ENCODE results near the gene GPR50. TPM values are rescaled to one million over a fixed set of nuclear protein-coding genes. Genes with fewer than 3 reads are reported as not detected.

The GPR50 gene
- not detected in 2 replicates for total RNA-seq
- polyA plus RNA-seq (2012), result not detected

DNA sequence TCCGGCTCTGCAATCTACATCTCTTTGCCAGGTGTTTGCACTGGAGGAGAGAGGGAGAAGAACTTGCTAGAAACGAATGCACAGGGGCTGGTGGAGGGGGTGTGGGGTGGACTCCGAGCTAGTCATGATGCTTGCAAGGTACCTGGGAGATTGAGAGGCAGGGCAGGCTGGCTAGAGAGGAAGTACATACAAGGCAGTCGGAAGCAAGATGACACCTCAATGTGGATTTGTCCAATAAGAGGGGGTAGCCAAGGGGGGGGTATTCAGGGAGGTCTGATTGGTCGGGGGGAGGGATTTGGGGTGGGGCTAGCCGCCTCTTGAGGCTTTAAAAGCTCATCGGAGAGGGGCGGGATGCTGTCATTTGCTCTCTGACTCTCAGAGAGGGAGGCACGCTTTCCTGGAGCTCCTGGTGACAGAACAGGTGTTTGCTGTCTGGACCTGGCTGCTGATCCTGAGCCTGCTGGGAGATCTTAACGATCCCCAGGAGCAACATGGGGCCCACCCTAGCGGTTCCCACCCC, at the start of gene GPR50:
TSS of gene GPR50 (plus strand) at position 354 of the 520 bp plus-strand sequence. CDS start at position 492, 138 bp downstream.
- no peak for DNase-seq (ENCODE audit: low read depth)

DNA sequence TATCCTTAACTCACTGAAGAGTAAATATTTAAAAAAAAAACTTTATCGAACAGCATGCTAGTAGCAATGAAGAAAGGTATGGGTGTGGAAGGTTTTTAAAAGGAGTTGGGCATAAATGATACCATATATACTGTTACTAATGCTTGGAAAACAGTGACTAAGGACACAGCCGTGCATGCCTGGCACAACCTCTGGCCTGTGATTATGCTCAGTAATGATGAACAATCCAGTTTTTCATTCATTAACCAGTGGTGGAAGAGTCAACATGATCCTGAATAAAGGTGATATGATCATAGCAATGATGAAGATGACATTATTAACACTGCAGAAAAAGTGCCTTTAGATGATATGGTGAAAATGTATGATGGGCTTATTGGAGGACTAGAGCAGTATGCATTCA, 43.9 kb upstream of the GPR50 start:
- DNase-seq (ENCODE audit: low read depth), result no peak

GRCh38 chrX:151151665-151152267, 24.6 kb upstream of the GPR50 start:
- peak; percentile 36 for DNase-seq (ENCODE audit: low read depth)

DNA sequence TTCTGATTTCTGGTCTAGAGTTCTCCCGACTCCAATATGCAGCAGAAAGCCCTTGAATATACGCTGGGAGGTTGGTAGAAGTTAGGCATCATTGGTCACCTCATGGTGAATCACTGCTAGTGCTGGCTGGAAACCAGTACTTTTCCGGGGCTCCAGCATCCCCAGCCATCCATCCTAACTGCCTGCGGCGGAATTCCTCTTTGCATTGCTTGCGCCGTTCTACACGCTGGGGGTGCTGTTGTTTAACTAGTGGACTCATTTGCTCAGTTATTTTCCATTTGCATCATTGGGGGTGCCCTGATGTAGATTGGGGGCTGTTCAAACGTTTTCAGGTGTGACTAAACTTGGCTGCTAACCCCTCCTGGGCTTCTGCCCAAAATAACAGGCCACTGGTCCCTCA, 23.3 kb upstream of the GPR50 start:
- no peak for DNase-seq (ENCODE audit: low read depth)

DNA sequence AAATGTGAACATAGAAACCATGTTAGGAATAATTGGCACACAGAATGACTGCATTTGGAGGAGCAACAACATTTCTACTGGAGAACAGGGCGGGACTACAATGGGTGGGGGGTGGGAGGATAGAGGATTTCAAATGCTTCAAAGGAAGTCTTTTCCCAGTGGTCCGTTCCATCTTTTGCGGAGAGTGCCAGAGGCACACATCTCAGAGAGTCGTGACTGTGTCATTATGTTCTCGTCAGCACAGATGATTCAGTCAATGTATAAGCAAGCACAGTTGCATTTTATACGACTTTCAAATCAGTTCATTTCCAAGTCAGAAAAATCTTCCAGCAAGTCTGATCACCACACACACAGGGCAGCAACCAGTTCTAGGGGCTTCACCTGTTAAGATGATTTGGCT, 22.7 kb upstream of the GPR50 start:
- DNase-seq (ENCODE audit: low read depth), result no peak

DNA sequence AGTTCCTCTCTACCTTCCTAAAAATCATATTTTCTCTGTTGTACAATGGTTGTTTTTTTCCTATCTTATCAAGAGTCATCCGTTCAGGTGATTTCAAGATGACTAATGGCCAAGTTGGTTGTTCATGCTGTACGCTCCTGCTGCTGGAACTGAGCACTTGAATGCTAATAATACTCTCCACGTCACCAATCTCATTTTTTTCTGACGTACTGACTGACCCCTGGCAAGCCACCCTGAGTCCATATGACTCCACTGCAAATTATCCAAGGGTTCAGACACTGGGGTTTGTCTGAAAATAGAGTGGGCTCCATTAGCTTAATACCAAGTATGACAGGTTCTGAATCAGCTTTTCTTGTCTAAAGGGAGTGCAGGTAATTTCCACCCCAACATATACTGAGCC, 21.1 kb upstream of the GPR50 start:
- no peak for DNase-seq (ENCODE audit: low read depth)

GRCh38 chrX:151161690-151162089, 14.7 kb upstream of the GPR50 start:
- no peak for DNase-seq (ENCODE audit: low read depth)

DNA sequence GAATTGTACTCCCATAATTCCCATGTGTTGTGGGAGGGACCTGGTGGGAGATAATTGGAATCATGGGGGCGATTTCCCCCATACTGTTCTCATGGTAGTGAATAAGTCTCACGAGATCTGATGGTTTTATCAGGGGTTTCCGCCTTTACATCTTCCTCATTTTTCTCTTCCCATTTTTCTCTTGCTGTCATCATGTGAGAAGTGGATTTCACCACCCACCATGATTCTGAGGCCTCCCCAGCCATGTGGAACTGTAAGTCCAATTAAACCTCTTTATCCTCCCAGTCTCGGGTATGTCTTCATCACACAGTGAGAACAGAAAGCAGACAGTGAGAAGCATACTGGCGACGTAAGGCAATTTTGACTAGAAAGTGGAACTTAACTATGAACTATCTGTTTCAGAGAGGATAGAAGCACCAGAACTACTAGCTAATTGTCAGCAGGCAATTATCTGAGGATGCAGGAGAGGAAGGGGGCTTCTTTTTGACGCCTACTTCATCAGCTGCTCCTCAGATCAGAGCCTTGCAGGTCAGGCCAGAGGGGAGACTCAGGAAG, 8.5 kb upstream of the GPR50 start:
- no peak for DNase-seq (ENCODE audit: low read depth)

DNA sequence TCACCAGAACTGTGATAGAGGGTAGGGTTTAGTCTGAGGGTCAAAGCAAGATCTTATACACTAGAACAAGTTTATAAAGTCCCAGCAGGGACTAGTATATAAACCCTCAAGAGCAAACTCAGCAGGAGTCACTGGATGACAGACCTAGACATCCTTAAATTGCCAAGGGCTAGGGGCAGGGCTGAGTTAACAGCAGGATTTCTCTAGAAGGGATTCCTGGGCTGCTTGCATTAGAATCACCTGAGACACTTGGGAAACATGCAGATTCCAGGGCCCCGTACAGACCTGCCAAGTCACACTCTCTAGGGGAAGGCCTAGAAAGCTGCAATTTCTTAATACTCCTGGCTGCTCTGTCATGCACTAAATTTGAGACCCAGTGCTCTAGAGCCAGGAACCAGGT, 6.6 kb upstream of the GPR50 start:
- DNase-seq (ENCODE audit: low read depth), result no peak

GRCh38 chrX:151174581-151175282, 1.7 kb upstream of the GPR50 start:
- no peak for DNase-seq (ENCODE audit: low read depth)

GRCh38 chrX:151175283-151176062, 911 bp upstream of the GPR50 start:
- DNase-seq (ENCODE audit: low read depth), result no peak

DNA sequence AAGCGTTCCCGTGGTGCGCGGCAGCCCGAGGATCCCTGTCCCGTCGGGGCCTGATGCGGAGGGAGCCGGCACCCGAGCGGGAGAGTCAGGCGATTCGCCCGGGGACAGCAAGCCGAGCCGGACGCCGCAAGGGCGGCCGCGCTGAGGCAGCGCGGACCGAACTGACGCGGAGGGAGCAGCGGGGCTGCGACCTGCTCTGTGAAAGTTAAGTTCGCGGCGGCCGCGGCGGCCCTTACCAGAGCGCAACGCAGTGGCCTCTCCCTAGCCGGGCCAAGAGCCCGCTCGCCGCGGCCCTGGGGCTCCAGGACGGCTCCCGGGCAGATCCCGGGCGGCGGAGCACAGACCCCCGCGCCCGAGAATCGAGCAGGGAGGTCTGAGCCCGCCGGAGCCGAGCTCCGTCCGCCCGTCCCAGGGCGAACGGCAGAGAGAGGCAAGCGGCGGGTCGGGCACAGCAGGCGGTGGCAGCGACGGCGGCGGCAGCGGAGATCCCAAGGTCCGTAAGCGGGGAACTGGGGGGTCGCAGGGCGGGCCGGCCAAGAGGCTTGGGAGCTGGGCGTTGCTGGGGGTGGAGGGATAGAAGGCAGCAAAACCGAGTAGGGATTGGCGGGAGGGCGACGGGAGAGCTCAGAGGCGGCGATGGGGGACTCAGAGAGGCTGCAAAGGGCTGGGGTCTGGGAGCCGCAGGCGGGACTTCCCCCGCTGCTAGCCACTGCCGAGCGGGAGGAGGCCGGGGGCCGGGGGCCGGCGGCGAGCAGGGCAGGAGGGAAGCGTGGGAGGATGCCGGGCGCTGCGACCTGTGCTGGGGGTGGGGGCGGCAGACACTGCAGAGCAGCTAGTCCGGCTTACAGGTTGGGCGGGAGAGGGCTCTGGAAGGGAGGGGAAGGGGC, 1.0 kb downstream of the GPR50 start:
- DNase-seq (ENCODE audit: low read depth), result no peak

GRCh38 chrX:151178746-151179145, 2.4 kb downstream of the GPR50 start:
- no peak for DNase-seq (ENCODE audit: low read depth)

DNA sequence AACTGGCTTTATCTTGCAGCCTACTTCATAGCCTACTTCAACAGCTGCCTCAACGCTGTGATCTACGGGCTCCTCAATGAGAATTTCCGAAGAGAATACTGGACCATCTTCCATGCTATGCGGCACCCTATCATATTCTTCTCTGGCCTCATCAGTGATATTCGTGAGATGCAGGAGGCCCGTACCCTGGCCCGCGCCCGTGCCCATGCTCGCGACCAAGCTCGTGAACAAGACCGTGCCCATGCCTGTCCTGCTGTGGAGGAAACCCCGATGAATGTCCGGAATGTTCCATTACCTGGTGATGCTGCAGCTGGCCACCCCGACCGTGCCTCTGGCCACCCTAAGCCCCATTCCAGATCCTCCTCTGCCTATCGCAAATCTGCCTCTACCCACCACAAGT, 4.0 kb downstream of the GPR50 start:
- no peak for DNase-seq (ENCODE audit: low read depth)

GRCh38 chrX:151181088-151181487, 4.7 kb downstream of the GPR50 start:
- DNase-seq (ENCODE audit: low read depth), result no peak

- DNase-seq (ENCODE audit: low read depth), result no peak
Observed at GRCh38 chrX:151183233-151183753, 6.9 kb downstream of the GPR50 start.

- DNase-seq (ENCODE audit: low read depth), result no peak
Observed at GRCh38 chrX:151183912-151184565, 7.7 kb downstream of the GPR50 start.

GRCh38 chrX:151184705-151185104, 8.3 kb downstream of the GPR50 start:
- DNase-seq (ENCODE audit: low read depth), result no peak

GRCh38 chrX:151206871-151207270, 30.5 kb downstream of the GPR50 start:
- no peak for DNase-seq (ENCODE audit: low read depth)

DNA sequence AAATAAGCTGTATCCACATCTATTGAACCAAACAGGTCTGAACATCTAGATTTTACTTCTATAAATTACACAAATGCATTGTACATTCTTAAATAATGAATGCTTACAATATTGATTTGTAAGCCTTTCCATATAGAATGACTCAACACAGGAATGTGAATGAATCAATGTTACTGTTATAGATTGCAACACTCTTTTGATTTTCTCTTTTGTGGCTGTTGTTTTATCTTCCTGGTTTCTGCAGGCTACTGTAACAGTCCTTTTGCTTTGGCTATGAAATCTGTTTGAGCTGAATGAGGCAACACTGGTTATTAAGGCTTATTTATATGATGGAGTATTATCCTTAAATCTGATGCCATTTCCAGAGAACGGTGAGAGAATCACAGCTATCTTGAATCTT, 49.5 kb downstream of the GPR50 start:
- no peak for DNase-seq (ENCODE audit: low read depth)
